GM19468 (cell line): ENCODE measurements around the gene BRD7.

Experiments
- ATAC-seq: cut with Tn5 transposase; IDR thresholded peaks from one replicate; pipeline ENCODE4 v1.9.1; 2021; ENCODE audit warnings: mild to moderate bottlenecking, moderate library complexity, moderate number of reproducible peaks; ENCODE audit not compliant: unreplicated experiment; ENCODE audit errors: extremely low read depth

BRD7 gene

DNA sequence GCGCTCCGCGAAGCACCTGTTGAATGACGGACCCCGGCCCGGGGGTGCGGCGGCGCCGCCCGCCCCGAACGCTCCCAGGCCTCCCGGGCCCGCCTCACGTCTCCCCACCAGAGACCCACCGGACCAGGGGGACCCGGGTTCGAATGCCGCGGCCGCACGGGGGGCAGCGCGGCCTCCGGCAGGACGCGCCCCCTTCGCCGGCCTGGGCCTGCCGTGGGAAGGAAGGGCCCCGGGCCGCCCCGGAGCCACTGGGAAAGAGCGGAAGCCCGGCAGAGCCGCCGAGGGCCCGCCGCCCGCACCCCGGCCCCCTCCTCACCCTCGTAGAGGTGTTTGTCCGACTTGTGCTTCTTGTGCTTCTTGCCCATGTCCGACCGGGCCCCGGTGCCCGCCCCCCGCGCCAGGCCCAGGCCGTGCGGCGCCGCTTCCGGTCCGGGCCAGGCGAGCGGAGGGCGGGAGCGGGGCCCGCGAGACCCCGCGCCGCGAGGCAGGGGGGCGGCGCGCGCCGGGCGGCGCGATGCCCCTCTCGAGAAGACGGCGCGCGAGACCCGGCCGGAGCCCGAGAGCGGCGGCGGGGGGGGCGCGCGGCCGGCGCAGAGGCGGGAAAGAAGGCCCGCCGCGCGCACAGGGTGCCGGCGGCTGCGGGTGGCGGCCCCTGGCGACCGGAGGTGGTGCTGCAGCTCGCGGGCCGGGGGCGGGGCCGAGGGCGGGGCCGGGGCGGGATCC lies at the start of gene BRD7:
TSS of gene BRD7 (minus strand) at position 579 of the 723 bp plus-strand sequence. CDS start at position 365, 214 bp downstream.
- ATAC-seq, result peak; percentile 44

DNA sequence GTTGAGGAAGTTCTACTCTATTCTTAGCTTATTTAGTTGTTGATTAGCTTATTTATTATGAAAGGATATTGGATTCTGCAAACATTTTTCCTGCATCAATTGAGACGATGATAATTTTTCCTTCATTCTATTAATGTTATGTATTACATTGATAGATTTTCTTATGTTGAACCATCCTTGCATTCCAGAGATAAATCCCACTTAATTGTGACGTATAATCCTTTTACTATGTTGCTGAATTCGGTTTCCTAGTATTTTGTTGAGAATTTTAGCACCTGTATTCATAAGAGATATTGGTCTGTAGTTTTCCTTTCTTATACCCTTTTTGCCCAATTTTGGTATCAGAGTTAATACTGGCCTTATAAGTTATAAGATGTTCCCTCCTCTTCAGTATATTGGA lies 47.6 kb upstream of the BRD7 start:
- no peak for ATAC-seq

DNA sequence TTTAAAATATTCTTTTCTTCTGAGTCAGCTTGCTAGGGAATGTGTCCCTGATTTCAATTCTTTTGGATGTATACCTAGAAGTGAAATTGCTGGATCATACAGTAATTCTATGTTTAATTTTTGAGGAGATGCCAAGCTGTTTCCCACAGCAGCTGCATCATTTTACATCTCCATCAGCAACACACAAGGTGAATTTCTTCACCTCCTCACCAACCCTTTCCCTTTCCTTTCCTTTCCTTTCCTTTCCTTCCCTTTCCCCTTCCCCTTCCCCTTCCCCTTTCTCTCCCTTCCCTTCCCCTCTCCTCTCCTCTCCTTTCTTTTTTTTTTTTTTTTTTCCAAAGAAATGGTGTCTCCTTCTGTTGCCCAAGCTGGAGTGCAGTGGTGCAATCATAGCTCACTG lies 45.4 kb upstream of the BRD7 start:
- ATAC-seq, result no peak

DNA sequence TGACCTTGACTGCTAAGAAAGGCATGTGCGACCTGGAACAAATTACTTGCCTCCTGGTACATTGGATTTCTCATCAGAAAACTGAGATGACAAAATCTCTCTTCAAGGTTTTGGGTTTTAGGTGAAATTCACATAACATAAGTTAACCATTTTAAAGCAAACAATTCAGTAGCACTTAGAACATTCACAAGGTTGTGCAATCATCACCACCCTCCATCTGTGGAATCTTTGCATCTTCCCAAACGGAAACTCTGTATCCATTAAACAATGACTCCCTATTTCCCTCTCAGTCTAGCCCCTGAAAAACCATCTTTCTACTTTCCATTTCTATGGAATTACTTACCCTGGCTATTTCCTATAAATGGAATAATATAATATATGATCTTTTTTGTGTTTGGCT lies 42.2 kb upstream of the BRD7 start:
- no peak for ATAC-seq

DNA sequence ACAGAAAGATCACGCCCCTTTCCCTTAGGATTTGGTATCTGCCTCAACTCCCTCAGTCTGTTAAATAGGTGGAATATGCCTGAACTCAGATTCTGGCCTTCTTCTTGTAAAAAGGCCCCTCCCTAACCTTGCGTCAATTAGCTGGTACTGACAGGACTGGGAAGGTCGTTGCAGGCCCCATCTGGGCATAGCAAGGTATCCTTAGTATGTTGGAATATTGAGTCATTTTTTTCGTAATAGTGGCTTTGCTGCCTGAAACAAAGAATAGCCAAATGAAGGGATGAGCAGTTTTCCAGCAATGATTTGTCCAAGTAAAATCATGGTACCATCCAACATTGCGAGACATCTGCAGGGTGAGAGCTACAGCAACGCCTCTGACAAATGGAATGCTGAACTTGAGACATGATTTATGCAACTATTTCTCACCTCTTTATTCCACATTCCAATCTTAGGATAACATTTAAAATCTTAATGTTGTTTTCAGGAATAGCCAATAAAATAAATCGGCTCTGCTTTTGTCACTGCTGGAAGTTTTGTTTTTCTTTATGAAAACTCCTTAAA lies 39.3 kb upstream of the BRD7 start:
- no peak for ATAC-seq

DNA sequence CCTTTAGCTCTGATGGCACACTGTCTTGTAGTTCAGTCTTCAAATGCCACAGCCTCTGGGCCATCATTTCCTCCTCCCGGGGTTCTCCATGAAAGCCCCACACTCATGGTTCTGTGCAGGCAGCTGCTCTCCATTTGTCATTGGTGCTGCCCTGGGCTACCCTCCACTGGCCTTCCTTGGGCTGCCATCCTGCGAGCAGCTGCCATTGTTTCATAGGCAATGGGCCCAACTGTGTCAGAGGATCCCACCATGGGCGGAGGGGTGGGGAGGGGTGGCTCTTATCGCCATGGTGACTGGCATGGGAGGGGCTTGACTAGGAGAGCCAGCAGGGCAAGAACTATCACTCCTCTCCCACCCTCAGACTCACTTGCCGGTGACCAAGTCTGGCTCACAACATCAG lies 38.6 kb upstream of the BRD7 start:
- ATAC-seq, result no peak

DNA sequence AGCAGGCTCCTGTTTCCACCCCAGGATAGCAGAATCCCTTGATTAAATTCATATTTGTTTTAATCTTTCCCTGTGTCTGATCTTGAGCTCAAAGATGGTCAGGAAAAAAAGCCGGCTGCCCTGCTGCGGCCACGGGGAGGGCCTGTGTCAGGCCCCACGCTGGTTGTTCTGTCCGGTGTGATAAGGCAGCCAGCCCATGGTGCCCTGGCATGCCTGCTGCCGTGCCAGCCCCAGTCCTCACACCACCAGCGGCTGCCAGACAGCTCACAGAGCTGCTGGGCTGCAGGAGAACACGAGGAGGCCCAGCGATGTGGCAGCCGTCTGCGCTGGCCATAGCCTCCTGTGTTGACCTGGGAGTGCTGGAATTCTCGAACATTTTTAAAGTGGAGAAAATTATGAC lies 34.7 kb upstream of the BRD7 start:
- no peak for ATAC-seq

DNA sequence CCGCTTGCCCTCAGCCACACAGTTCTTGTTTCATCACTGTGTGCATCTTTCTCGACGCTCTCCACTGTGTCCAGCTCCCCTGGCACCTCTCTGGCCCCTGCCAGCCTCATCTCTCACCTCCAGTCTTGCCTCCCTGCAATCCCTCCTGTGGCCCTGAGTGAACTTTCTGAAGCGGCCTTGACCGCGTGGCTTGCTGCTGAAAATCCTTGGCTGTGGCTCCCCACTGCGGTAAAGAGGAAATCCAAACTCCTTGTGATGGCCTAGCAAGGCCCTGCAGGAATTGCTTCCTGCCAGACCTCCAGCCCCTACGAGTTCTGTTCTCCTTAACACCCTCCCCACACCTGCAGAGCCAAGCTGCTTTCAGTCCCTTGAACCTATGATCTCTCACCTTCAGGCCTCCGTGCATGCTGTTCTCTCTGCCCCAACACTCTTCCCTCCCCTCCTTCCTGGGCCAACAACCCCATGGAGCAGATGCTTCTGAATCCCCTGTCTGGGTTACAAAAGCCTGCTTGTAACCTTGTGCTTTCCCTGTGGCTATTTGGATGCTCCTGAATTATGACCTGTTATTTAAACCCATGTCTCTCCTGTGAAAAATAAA lies 33.6 kb upstream of the BRD7 start:
- no peak for ATAC-seq

DNA sequence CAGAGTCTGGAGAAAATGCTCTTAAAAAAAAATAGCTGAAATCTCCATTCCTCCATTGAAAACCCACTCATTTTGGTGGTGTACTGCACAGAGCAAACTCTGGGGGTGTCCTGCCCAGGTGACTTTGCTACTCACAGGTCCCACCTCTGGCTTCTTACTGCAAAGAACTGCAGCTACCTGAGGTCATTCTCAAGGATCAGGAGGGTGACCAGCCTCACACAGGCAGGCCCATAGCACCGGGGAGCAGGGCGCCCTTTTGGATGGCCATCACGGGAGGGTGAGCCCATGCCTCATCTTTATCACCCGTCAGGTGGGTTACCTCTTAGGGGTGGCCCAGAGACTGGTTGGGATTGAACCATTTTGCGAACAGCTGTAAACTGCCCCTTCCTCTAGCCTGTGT lies 32.6 kb upstream of the BRD7 start:
- no peak for ATAC-seq

DNA sequence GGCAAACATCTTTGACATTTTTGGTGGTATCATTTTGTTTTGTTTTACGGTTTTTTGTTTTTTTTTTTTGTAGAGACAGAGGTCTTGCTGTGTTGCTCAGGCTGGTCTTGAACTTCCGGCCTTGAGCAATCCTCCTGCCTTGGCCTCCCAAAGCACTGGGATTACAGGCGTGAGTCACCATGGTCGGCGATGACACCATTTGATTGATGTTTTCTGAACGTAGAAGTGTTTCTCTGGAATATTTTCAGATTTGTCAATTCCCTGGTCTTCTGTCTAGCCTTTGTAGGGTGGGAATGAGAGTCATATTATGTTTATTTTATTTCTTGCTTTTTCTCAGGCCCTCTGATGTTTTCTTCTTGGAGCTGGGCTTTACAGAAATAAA lies 32.2 kb upstream of the BRD7 start:
- ATAC-seq, result no peak

DNA sequence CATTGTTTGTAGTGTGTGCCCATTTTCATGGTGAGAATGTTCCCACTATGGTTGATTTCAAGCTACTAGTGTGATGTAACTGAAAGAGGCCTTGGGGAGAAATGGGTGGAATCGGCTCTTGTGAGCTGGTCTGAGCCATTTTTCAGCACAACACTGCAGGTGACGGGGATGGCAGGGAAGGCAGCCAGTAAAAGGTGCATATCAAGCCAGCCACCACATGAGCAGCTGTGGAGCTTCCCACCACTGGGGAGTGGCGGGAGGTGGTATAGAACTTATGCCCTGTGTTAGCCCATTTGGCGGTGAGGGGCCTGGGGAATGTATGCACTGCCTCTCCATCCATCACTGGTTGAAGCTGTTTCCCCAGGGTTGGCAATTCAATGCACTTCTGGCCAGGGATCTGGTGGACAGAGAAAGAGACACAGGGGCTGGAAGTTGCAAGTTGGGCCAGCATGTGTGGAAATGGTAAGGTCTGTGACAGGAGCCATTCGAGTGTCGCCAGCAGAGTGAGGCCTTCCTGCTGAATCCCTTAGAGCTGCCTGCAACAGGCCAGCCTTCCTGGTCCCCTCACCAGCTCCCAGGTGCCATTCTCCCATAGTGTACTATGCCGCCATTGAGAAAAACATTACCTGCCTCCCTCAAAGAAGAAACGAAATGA lies 31.7 kb upstream of the BRD7 start:
- no peak for ATAC-seq

DNA sequence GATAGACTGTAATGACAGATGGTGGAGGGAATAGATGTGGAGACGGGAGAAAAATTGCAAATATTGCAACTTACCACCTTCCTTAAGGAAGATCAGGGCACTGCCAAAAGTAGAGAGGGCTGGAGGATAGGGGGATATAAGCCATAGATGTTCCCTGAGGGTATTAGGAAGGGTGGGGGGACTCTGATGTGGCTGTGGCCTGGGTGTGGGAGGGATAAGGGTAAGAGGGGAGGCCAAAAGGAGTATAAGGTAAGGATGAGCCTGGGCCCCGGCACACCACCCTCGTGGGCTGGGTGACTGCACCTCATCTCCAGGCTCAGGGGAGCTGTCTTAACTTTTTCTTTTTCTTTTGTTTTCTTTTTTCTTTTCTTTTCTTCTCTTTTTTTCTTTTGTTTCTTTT lies 30.6 kb upstream of the BRD7 start:
- ATAC-seq, result no peak

DNA sequence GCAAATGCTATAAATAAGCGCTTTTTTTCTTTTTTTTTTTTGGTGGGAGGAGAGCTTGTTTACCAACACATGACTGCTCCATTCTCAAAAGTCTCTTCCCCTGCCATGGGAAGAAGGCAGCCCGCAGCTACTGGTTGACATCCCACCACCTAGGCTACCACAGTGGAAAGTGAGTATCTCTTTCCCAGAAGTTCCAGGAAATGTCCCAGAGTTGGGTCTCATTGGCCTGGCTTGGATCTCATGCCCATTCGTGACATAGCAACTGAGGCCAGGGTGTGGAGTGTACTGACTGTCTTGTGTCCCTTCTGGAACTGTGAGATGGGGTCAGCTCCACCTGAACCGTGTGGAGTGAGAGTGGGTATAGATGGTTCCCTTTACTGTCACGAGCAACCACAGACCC lies 29.5 kb upstream of the BRD7 start:
- ATAC-seq, result no peak

DNA sequence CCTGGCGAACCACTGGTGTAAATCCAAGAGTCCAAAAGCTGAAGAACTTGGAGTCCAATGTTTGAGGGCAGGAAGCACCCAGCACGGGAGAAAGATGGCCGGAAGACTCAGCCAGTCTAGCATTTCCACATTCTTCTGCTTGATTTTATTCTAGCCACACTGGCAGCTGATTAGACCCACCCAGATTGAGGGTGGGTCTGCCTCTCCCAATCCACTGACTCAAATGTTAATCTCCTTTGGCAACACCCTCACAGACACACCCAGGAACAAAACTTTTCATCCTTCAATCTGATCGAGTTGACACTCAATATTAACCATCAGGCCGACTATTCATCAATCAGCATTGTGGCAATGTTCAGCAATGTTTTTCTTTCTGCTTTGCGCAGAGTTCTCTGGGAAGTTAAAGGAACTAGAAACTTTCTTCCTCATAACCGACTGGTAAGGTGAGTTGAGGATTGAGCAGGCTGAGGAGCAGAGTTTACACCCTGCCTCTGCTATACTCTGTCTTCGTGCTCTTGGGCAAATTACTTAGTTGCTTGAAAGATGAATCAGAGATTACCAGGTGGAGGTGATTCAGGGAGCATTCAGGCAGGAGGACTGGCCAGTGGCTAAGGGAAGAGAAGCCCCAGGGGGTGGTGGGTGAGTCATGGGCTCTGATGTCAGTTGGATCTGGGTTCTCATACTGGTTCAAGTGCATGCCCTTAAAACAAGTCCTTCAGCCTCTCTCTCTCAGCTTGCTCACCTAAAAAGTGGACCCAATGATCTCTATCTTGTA lies 28.2 kb upstream of the BRD7 start:
- ATAC-seq, result no peak

DNA sequence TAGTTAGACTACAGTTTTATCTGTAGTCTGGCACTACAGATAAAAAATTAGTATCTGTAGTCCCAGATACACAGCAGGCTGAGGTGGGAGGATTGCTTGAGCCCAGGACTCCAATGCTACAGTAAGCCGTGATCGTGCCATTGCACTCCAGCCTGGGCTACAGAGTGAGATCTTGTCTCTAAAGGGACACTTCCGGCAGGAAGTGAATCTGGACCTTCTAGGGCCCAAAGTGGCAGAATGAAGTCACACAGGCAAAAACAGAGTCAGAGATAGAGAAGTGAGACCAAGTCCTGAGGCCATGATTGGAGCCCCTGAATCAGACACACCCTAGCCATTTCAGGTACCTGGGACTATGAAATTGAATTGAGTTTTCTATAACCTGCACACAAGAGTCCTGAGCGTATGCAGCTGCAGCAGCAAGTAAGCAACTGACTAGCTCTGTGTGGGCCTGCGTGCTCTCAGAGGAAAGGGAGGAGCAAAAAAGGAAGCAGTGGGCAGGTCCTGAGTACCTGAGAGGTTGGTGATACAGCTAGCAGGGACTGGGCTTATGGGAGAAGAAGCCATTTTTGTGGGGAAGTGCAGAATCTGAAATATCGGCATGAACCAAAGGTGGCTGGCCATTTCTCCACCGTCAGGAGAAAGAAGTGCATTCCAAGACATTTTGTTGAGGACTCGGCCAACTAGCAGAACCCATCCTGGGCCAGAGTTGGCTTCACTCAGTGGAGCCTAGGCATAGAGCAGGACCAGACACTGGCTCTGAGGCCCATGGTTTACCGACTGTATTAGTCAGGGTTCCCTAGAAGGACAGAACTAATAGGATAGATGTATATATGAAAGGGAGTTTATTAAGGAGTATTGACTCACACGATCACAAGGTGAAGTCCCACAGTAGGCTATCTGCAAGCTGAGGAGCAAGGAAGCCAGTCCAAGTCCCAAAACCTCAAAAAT lies 27.2 kb upstream of the BRD7 start:
- no peak for ATAC-seq

DNA sequence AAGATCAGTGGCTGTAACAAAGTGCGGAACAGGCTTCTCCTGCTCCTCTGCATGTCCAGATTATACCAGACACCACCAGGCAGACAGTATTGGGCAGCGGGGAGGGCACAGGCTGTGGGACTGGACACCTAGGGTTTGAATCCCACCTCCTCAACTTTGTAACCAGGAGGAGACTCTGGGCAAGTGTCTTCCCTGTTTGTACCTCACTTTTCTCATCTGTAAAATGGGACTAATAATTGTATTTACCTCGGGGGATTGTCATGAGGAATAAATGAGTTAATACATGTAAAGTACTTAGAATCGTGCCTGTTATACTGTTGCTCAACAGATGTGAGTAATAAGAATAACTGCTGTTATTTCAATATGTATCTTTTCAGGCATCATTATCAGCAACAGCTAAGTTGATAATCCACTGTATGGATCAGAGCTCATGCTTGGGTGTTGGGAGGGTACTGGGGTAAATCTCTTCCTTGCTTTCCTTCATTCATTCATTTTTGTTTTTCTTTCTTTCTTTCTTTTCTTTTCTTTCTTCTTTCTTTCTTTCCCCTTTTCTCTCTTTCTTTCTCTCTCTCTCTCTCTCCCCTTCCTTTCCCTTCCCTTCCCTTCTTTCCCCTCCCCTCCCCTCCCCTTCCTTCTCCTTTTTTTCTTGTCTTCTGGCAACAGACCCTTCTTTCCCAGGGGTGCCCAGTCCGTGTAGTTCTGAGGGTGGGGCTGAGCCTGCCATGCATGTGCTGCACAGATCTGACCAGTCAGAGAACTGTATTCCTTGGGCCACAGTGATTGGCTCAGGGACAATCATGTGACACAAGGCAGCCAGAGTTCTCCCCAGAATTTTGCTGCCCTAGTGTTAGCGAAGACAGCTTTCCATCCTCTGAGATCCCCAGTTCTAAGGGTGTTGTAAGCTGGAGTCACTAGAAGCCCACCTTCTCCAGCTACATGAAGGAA lies 25.3 kb upstream of the BRD7 start:
- ATAC-seq, result no peak

DNA sequence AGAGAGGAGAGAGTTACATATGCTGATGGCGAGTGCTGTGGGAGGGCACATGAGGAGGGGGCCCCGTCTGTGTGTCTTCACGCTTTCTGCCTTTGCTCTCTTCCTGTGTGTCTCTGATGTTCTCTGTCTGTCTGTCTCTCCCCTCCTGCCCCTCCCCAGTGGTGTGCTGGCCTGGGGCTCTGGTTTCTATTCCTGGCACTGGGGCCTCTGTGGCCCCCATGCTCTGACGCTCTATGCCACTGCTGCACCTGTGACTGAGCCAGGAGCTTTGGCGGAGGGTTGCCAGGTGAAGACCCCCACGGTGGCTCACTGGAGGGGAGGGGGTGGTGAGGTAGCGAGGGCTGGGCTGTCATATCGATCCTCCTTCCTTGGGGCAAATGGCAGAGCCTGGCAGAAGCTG lies 24.6 kb upstream of the BRD7 start:
- no peak for ATAC-seq

DNA sequence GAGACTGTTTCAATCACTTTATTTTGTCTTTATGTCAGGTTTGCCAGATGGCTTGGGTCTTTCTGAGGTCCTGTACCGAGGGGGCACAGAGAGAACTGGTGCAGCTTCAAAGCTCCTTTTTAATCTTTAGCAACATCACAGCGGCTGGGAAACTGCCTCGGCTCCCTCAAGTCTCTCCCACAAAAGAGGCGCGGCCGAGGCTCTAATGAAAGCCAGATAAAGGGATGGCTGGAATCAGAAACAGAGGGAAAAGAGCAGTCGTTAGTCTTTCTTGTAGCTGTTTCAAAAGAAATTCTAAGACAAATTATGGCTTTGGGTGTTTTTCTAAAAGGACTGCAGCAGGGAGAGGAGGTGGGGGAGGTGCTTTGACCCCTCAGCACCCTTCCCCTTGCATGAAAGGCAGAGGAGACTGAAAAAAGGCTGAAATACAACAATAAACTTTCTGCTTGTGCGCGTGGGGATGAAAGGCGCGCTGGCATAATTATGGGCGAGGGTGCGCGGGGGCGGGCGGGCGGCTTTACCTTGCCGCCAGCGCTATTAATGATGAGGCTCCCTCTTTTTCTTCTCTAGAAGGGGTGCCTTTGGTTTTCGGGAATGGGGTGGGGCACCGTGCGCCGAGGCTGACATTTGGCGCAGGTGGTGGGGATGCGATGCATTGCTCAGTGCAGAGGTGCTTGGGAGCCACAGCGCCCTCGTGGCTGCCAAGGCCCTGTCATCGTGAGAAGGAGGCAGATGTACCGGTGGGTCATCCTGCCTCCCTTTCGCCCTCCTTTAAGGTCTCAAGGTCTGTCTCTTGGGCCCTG lies 22.3 kb upstream of the BRD7 start:
- no peak for ATAC-seq
